ENCODE measurements around the gene ODAD2. TPM values are rescaled to one million over a fixed set of nuclear protein-coding genes. Genes with fewer than 3 reads are reported as not detected.

The ODAD2 gene
- total RNA-seq, 1 donor from 2014 or later = 6.6 TPM

DNA sequence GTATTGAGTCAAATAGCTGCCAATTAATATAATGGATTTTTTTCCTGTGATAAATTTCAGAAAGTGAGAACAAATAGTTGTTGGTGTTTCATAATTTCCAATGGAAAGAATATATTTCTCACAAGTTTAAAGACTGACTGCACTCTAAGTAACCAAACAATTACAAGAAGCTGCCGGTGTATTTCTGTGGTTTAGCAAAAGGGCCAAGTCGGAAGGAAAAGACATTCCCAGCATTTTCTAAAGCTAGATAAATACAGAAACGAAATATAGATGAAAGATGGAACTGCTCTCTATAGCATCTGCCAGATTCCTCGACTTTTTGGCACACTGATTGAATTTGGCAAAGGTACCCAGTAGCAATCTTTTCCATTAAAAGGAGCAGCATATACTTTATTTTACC lies 160.5 kb downstream of the ODAD2 start:
- no peaks in the 10 kb centered on the region for H3K27me3 Mint-ChIP-seq (ENCODE audit: low read depth)

DNA sequence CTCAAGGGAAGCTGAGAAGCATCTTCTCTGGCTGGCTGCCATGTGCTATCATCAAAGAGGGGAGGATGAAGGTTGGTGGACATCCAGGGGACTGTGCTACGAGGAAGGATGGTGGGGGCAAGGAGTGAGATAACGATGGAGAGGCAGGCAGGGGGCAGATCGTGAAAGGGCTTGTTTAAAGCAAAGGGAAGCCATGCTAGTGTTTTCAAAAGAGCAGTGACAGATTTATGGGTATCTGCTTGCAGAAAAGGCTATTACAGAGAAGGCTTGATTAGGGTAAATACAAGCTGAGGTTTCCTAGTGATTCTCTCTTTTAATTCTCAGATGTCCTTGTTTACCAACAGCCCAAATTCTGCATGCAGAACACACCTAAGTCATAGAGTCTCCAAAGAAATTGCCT lies 164.4 kb downstream of the ODAD2 start:
- H3K27me3 Mint-ChIP-seq (ENCODE audit: low read depth) = no peaks in the 10 kb centered on the region
- TF ChIP-seq, protein P1, sequence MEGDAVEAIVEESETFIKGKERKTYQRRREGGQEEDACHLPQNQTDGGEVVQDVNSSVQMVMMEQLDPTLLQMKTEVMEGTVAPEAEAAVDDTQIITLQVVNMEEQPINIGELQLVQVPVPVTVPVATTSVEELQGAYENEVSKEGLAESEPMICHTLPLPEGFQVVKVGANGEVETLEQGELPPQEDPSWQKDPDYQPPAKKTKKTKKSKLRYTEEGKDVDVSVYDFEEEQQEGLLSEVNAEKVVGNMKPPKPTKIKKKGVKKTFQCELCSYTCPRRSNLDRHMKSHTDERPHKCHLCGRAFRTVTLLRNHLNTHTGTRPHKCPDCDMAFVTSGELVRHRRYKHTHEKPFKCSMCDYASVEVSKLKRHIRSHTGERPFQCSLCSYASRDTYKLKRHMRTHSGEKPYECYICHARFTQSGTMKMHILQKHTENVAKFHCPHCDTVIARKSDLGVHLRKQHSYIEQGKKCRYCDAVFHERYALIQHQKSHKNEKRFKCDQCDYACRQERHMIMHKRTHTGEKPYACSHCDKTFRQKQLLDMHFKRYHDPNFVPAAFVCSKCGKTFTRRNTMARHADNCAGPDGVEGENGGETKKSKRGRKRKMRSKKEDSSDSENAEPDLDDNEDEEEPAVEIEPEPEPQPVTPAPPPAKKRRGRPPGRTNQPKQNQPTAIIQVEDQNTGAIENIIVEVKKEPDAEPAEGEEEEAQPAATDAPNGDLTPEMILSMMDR (conservative IDR thresholded peaks at IDR 0.05) = no peak
- peak overlapping the region; percentile 92 for H3K27ac Mint-ChIP-seq (ENCODE audit: unreplicated experiment)
- H3K9me3 Mint-ChIP-seq = no peaks in the 10 kb centered on the region
- DNase-seq (ENCODE audit: low read depth, low spot score) = no peak
- H3K36me3 Mint-ChIP-seq (ENCODE audit: low read depth) = no peaks in the 10 kb centered on the region
- peaks cover 3% of the 10 kb centered on the region for H3K4me1 Mint-ChIP-seq
- no peak overlapping the region for H3K4me3 Mint-ChIP-seq

More for the DNA sequence above, 160.5 kb downstream of the ODAD2 start:
- Mint-ChIP-seq H3K27ac (ENCODE audit: unreplicated experiment) (no peak overlapping the region), H3K4me1 (peaks cover 3% of the 10 kb centered on the region), H3K9me3 (no peaks in the 10 kb centered on the region), H3K36me3 (ENCODE audit: low read depth) (no peaks in the 10 kb centered on the region), H3K4me3 (no peak overlapping the region)
- DNase-seq (ENCODE audit: low read depth, low spot score) = no peak
- TF ChIP-seq, protein P1 (conservative IDR thresholded peaks at IDR 0.05) = no peak

GRCh38 chr10:27833792-27834191 lies 165.1 kb downstream of the ODAD2 start:
- no peaks in the 10 kb centered on the region for H3K36me3 Mint-ChIP-seq (ENCODE audit: low read depth)
- H3K27ac Mint-ChIP-seq (ENCODE audit: unreplicated experiment) = no peak overlapping the region
- TF ChIP-seq, protein P1 (conservative IDR thresholded peaks at IDR 0.05) = no peak
- H3K27me3 Mint-ChIP-seq (ENCODE audit: low read depth) = no peaks in the 10 kb centered on the region
- no peaks in the 10 kb centered on the region for H3K9me3 Mint-ChIP-seq
- no peak for DNase-seq (ENCODE audit: low read depth, low spot score)
- H3K4me1 Mint-ChIP-seq = peaks cover 3% of the 10 kb centered on the region
- no peak overlapping the region for H3K4me3 Mint-ChIP-seq

DNA sequence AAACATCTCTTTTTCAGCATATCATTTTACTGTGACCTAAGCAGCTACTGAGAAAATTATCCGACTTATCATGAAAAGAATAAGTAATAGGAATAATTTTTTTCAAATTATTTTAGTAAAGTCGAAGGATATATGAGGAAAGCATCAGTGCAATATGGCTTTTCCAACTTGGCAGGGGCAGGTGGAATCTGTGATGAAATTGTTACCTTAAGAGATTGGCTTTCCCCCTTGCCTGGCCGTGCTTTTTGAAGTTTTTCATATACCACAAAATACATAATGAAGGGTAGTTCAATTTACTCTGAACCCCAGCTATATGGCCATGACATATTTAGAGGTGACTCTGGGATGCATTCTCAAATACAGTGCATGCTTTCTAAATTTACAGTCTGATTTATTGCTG lies 166.1 kb downstream of the ODAD2 start:
- Mint-ChIP-seq H3K27me3 (ENCODE audit: low read depth) (no peaks in the 10 kb centered on the region), H3K4me1 (peaks cover 3% of the 10 kb centered on the region), H3K27ac (ENCODE audit: unreplicated experiment) (no peak overlapping the region), H3K9me3 (no peaks in the 10 kb centered on the region), H3K36me3 (ENCODE audit: low read depth) (no peaks in the 10 kb centered on the region), H3K4me3 (no peak overlapping the region)
- TF ChIP-seq, protein P1 (conservative IDR thresholded peaks at IDR 0.05) = no peak
- no peak for DNase-seq (ENCODE audit: low read depth, low spot score)

- DNase-seq (ENCODE audit: low read depth, low spot score) = no peak
- TF ChIP-seq, protein P1 (conservative IDR thresholded peaks at IDR 0.05) = no peak
- H3K27me3 Mint-ChIP-seq (ENCODE audit: low read depth) = no peaks in the 10 kb centered on the region
- H3K9me3 Mint-ChIP-seq = no peaks in the 10 kb centered on the region
- H3K36me3 Mint-ChIP-seq (ENCODE audit: low read depth) = peaks cover 3% of the 10 kb centered on the region
- no peak overlapping the region for H3K27ac Mint-ChIP-seq (ENCODE audit: unreplicated experiment)
- H3K4me1 Mint-ChIP-seq = no peaks in the 10 kb centered on the region
- no peak overlapping the region for H3K4me3 Mint-ChIP-seq
Measured at GRCh38 chr10:27826369-27826768, 172.5 kb downstream of the ODAD2 start.

- Mint-ChIP-seq H3K27me3 (ENCODE audit: low read depth) (no peaks in the 10 kb centered on the region), H3K9me3 (no peaks in the 10 kb centered on the region), H3K36me3 (ENCODE audit: low read depth) (peaks cover 3% of the 10 kb centered on the region), H3K27ac (ENCODE audit: unreplicated experiment) (no peak overlapping the region), H3K4me1 (no peaks in the 10 kb centered on the region), H3K4me3 (no peak overlapping the region)
- TF ChIP-seq, protein P1 (conservative IDR thresholded peaks at IDR 0.05) = no peak
- DNase-seq (ENCODE audit: low read depth, low spot score) = no peak
Measured at GRCh38 chr10:27822301-27822700, 176.6 kb downstream of the ODAD2 start.
